SU-DHL-6 (cell line): Measurements from ENCODE around the gene HMGCL.
"Not testable (repeated sequence)": the region's sequence is repeated elsewhere in the genome, so short reads cannot be mapped to it uniquely, and the experiment has no call there.

ENCODE experiments used
- H2AFZ ChIP-seq: fragments of 200-600 bp; sonication (generic); 2 replicates; pipeline ENCODE4 v1.6.1; 2014; ENCODE audit warnings: low read depth, mild to moderate bottlenecking, moderate library complexity, mixed read lengths, antibody characterized with exemption, low read length; ENCODE audit not compliant: severe bottlenecking
- H3F3A ChIP-seq: fragments of 200-600 bp; shearing (Covaris generic); 2 replicates; pipeline ENCODE4 v1.6.0; 2016; ENCODE audit warnings: antibody characterized with exemption, mild to moderate bottlenecking; ENCODE audit not compliant: insufficient read depth
- H3K27ac ChIP-seq: fragments of 200-600 bp; sonication (generic); 2 replicates; pipeline ENCODE4 v1.5.1; 2016; ENCODE audit warnings: low read depth, mild to moderate bottlenecking, low read length, moderate library complexity, mixed read lengths
- H3K27me3 ChIP-seq: fragments of 200-600 bp; sonication (generic), shearing (Covaris generic); 2 replicates; pipeline ENCODE4 v1.6.0; 2014; ENCODE audit warnings: mild to moderate bottlenecking, low read length
- H3K36me3 ChIP-seq: fragments of 200-600 bp; sonication (generic); 2 replicates; pipeline ENCODE4 v1.6.1; 2014; ENCODE audit warnings: mild to moderate bottlenecking, low read length, mixed read lengths
- H3K4me2 ChIP-seq: fragments of 300-600, 200-600 bp; shearing (Covaris generic), sonication (generic); 2 replicates; pipeline ENCODE4 v1.6.0; 2014; ENCODE audit warnings: low read length, low read depth, mild to moderate bottlenecking; ENCODE audit not compliant: poor library complexity, severe bottlenecking
- H3K4me3 ChIP-seq: fragments of 200-600 bp; sonication (generic); 2 replicates; pipeline ENCODE4 v1.5.1; 2014; ENCODE audit warnings: antibody characterized with exemption, low read length, mild to moderate bottlenecking, mixed read lengths; ENCODE audit not compliant: insufficient read depth, poor library complexity, severe bottlenecking
- H3K79me2 ChIP-seq: fragments of 200-600 bp; sonication (generic); 2 replicates; pipeline ENCODE4 v1.6.1; 2014; ENCODE audit warnings: mild to moderate bottlenecking, low read length, moderate library complexity; ENCODE audit not compliant: insufficient read depth
- H3K9ac ChIP-seq: fragments of 200-600 bp; sonication (generic); 2 replicates; pipeline ENCODE4 v1.7.0; 2014; ENCODE audit warnings: mild to moderate bottlenecking, low read length
- H3K9me2 ChIP-seq: fragments of 200-600 bp; sonication (generic); replicated peaks from 2 replicates; pipeline ENCODE4 v1.6.1; 2014; ENCODE audit warnings: low read length; ENCODE audit not compliant: insufficient read depth
- H3K9me3 ChIP-seq: fragments of 200-600 bp; sonication (generic); 2 replicates; pipeline ENCODE4 v1.6.1; 2014; ENCODE audit warnings: low read length, mixed read lengths; ENCODE audit not compliant: insufficient read depth
- H4K20me1 ChIP-seq: fragments of 200-600 bp; sonication (generic); 2 replicates; pipeline ENCODE4 v1.6.1; 2014; ENCODE audit warnings: low read depth, mild to moderate bottlenecking, antibody characterized with exemption, low read length, moderate library complexity, mixed read lengths
- CTCF ChIP-seq: fragments of 200-600 bp; sonication (generic); IDR thresholded peaks from one replicate; pipeline ENCODE4 v1.5.1; 2017; ENCODE audit warnings: antibody characterized with exemption, mild to moderate bottlenecking, low read length, moderate library complexity; ENCODE audit not compliant: insufficient read depth, poor library complexity, severe bottlenecking
- EZH2phosphoT487 ChIP-seq: fragments of 200-600 bp; sonication (generic), shearing (Covaris generic); conservative IDR thresholded peaks from 2 replicates; pipeline ENCODE4 v1.6.1; 2018; ENCODE audit warnings: mild to moderate bottlenecking, antibody characterized with exemption, low read length, moderate library complexity, mixed read lengths

Gene HMGCL

GRCh38 chr1:23836037-23836436 is 10.8 kb upstream of the HMGCL start:
- H3K27ac ChIP-seq: no peak overlapping the region
- no peak overlapping the region for H2AFZ ChIP-seq
- no peaks in the 10 kb centered on the region for H3K36me3 ChIP-seq
- H3K4me2 ChIP-seq: no peak overlapping the region
- H3K9me2 ChIP-seq: no peaks in the 10 kb centered on the region
- H3K9ac ChIP-seq: no peak overlapping the region
- H3K4me3 ChIP-seq: no peak overlapping the region
- H3K9me3 ChIP-seq: no peaks in the 10 kb centered on the region
- H3K27me3 ChIP-seq: no peaks in the 10 kb centered on the region
- H3F3A ChIP-seq: peaks cover 9% of the 10 kb centered on the region; the same call in 1 of the 2 replicates
- TF ChIP-seq CTCF (no peak), EZH2phosphoT487 (no peak)
- H3K79me2 ChIP-seq: no peaks in the 10 kb centered on the region
- no peaks in the 10 kb centered on the region for H4K20me1 ChIP-seq

GRCh38 chr1:23834156-23834555 is 8.9 kb upstream of the HMGCL start:
- not testable (repeated sequence) for H3K4me2 ChIP-seq, H3K9ac ChIP-seq, H3K79me2 ChIP-seq, H3K9me3 ChIP-seq, H3K27ac ChIP-seq, H4K20me1 ChIP-seq, H3K4me3 ChIP-seq, H3K27me3 ChIP-seq, H3F3A ChIP-seq, H3K36me3 ChIP-seq, H2AFZ ChIP-seq, H3K9me2 ChIP-seq

GRCh38 chr1:23827717-23828116 is 2.5 kb upstream of the HMGCL start:
- H3K9me2 ChIP-seq: no peaks in the 10 kb centered on the region
- no peaks in the 10 kb centered on the region for H3K9me3 ChIP-seq
- no peaks in the 10 kb centered on the region for H3K36me3 ChIP-seq
- TF ChIP-seq EZH2phosphoT487: no peak
- no peak for TF ChIP-seq CTCF
- H4K20me1 ChIP-seq: no peaks in the 10 kb centered on the region
- H3K4me3 ChIP-seq: no peak overlapping the region
- no peaks in the 10 kb centered on the region for H3K27me3 ChIP-seq
- no peak overlapping the region for H3K9ac ChIP-seq
- H3F3A ChIP-seq: peaks cover 9% of the 10 kb centered on the region; the same call in 1 of the 2 replicates
- H2AFZ ChIP-seq: no peak overlapping the region
- H3K4me2 ChIP-seq: no peak overlapping the region
- no peak overlapping the region for H3K27ac ChIP-seq
- no peaks in the 10 kb centered on the region for H3K79me2 ChIP-seq

GRCh38 chr1:23826590-23826989 is 1.4 kb upstream of the HMGCL start:
- H3K27me3 ChIP-seq, H3K4me3 ChIP-seq, H2AFZ ChIP-seq, H3K4me2 ChIP-seq, H4K20me1 ChIP-seq, H3K9ac ChIP-seq, H3K9me2 ChIP-seq, H3K9me3 ChIP-seq, H3F3A ChIP-seq, H3K79me2 ChIP-seq, H3K27ac ChIP-seq, H3K36me3 ChIP-seq: not testable (repeated sequence)
